Measurements from ENCODE around the gene BBC3. TPM values are rescaled to one million over a fixed set of nuclear protein-coding genes. Genes with fewer than 3 reads are reported as not detected.

The BBC3 gene
- total and polyA plus RNA-seq, 3 experiments from 2014 or later = 8.3 to 20.1 (median 19.8) TPM

DNA sequence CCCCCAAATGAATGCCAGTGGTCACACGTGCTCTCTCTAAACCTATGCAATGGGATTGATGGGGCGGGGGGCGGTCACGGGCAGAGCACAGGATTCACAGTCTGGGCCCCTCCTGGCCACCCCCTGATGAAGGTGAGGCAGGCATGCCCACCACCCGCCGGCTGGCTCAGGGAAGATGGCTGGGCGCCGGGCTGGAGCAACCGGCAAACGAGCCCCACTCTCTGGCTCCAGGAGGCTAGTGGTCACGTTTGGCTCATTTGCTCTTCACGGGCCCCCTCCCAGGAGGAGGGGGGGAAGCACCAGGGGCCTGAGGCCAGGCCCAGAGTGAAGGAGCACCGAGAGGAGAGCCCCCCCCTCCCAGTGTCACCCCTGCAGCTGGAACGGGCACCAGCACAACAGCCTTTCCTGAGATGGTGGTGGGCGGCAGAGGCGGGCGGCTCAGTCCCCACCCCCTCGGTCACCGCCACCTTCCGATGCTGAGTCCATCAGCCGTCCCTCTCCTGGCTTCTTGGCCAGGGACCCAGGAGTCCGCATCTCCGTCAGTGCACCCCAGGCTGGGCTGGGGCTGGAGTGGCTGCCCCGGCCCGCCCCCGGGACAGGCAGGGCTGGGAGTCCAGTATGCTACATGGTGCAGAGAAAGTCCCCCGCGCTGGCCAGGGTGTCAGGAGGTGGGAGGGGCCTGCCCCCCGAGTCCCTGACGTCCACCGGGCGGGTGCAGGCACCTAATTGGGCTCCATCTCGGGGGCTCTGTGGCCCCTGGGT lies 9.7 kb downstream of the BBC3 start:
- ChIA-PET CTCF (interaction anchor here (1.4 to 15.2 kb wide), 3 partner anchors 10 to 26 kb away, joined by 5 to 334 read pairs (median 24); no protein-coding TSS in a partner anchor), POLR2A (no interaction called here)
- peaks cover 0 to 24% (median 5%) of the 10 kb centered on the region in 3 donors for H3K36me3 Mint-ChIP-seq

DNA sequence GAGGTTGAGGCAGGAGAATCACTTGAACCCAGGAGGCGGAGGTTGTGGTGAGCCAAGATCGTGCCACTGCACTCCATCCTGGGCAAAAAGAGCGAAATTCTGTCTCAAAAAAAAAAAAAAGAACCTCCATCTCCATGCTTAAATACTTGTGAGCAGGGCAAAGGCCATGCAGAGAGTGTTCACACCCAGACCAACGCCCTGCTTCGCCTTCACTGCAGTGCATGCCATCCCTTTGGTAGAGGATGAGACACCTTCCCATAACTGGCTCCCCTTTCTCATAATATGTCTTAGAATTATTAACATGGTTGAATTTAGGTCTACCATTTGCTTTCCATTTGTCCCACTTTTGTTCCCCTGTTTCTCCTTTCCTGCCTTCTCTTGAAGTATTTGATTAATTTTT lies 15.4 kb downstream of the BBC3 start:
- ChIA-PET POLR2A (interaction anchor here (0.6 kb wide), 1 partner anchor 316 kb away, joined by 3 read pairs; no protein-coding TSS in a partner anchor), CTCF (interaction anchor here (1.4 to 15.2 kb wide), 2 partner anchors 8 to 32 kb away, joined by 5 to 334 read pairs; no protein-coding TSS in a partner anchor)
- Histone ChIP-seq H3K4me1 (ENCODE audit: insufficient read depth, low read length) (peaks cover 6% of the 10 kb centered on the region), H3K27me3 (ENCODE audit: insufficient read depth, low read length, poor library complexity, severe bottlenecking) (no peaks in the 10 kb centered on the region), H3K4me3 (ENCODE audit: low read length) (no peak overlapping the region), H3K27ac (ENCODE audit: low read depth, low read length) (no peak overlapping the region), H3K9me3 (ENCODE audit: low read length) (no peaks in the 10 kb centered on the region), H3K36me3 (ENCODE audit: insufficient read depth, low read length) (no peaks in the 10 kb centered on the region)
- Mint-ChIP-seq H3K4me1 (peaks cover 4 to 7% (median 4%) of the 10 kb centered on the region in 3 donors), H3K27ac (peak overlapping the region in 2 of 8 donors; percentile 6 to 59), H3K27me3 (no peaks in the 10 kb centered on the region), H3K9me3 (no peaks in the 10 kb centered on the region), H3K36me3 (peaks cover 0 to 9% (median 1%) of the 10 kb centered on the region in 3 donors), H3K4me3 (no peak overlapping the region)
- DNase-seq = no peak

More for the DNA sequence above, 9.7 kb downstream of the BBC3 start:
- Histone ChIP-seq H3K4me3 (ENCODE audit: low read length) (no peak overlapping the region), H3K27ac (ENCODE audit: low read depth, low read length) (no peak overlapping the region), H3K36me3 (ENCODE audit: insufficient read depth, low read length) (no peaks in the 10 kb centered on the region), H3K4me1 (ENCODE audit: insufficient read depth, low read length) (peaks cover 5% of the 10 kb centered on the region), H3K27me3 (ENCODE audit: insufficient read depth, low read length, poor library complexity, severe bottlenecking) (no peaks in the 10 kb centered on the region), H3K9me3 (ENCODE audit: low read length) (no peaks in the 10 kb centered on the region)
- Mint-ChIP-seq H3K4me1 (peaks cover 5 to 6% (median 5%) of the 10 kb centered on the region in 3 donors), H3K27me3 (no peaks in the 10 kb centered on the region), H3K9me3 (no peaks in the 10 kb centered on the region), H3K27ac (no peak overlapping the region), H3K4me3 (no peak overlapping the region)
- no peak for DNase-seq

DNA sequence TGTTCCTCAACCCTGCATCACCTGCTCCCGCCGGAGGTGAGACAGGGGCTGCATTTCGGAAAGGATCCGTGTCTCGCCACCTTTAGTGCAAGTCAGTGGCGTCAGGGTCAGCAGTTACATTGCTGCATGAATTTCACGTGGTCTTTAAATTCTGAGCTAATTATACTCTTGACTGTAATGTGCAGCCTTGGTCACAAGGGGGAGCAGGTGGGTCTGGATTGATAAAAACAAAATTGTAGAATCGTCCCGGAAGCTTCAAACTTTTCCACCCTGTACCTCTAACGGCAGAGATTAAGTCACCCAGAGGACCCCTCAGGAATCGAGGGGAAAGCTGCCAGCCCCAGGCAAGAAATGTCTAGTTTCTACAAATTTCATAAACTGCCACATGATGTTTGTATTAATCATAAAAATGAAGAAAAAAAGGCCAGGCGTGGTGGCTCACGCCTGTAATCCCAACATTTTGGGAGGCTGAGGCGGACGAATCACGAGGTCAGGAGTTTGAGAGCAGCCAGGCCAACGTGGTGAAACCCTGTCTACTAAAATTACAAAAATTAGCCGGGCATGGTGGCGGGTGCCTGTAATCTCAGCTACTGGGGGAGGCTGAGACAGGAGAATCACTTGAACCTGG lies 20.2 kb downstream of the BBC3 start:
- Mint-ChIP-seq H3K4me3 (no peak overlapping the region), H3K36me3 (peaks cover 0 to 48% (median 8%) of the 10 kb centered on the region in 3 donors), H3K9me3 (no peaks in the 10 kb centered on the region), H3K27me3 (no peaks in the 10 kb centered on the region), H3K4me1 (peaks cover 6 to 9% (median 6%) of the 10 kb centered on the region in 3 donors), H3K27ac (peak overlapping the region in 7 of 8 donors; percentile 20 to 82 (median 55))
- POLR2A ChIA-PET = interaction anchor here (0.5 to 2.6 kb wide), 17 partner anchors 13 to 1236 kb away, joined by 3 to 40 read pairs (median 3); partner anchors contain the start of genes CCDC9 and ZC3H4
- DNase-seq = peak; percentile 66 to 83 (median 73)
- H3K4me3 ChIP-seq (ENCODE audit: low read length) = no peak overlapping the region
- H3K36me3 ChIP-seq (ENCODE audit: insufficient read depth, low read length) = peaks cover 15% of the 10 kb centered on the region
- no peaks in the 10 kb centered on the region for H3K9me3 ChIP-seq (ENCODE audit: low read length)
- H3K27me3 ChIP-seq (ENCODE audit: insufficient read depth, low read length, poor library complexity, severe bottlenecking) = no peaks in the 10 kb centered on the region
- CTCF ChIA-PET = interaction anchor here (0.6 to 15.2 kb wide), 33 partner anchors 8 to 198 kb away, joined by 3 to 334 read pairs (median 6); partner anchors contain the start of genes CCDC9, INAFM1, SAE1 and ZC3H4
- peaks cover 11% of the 10 kb centered on the region for H3K4me1 ChIP-seq (ENCODE audit: insufficient read depth, low read length)
- H3K27ac ChIP-seq (ENCODE audit: low read depth, low read length) = peak overlapping the region; percentile 53

DNA sequence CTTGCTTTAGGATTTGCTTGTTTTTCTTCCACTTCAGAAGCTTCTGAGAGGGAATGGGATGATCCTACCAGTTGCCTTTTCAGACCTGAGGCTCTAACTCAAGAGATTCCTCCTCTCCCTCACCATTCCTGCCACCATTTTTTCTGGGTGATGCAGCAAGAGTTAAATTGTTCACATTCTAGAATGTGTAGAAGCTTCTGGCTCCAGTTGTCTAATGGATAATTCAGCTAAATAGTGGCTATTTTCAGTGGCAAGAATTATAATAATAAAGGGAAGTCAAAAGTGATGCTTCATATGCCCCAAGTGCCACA lies 20.9 kb downstream of the BBC3 start:
- H3K27me3 Mint-ChIP-seq = no peaks in the 10 kb centered on the region
- peaks cover 11% of the 10 kb centered on the region for H3K4me1 ChIP-seq (ENCODE audit: insufficient read depth, low read length)
- H3K27ac Mint-ChIP-seq = peak overlapping the region in 2 of 8 donors; percentile 20 to 80
- H3K36me3 Mint-ChIP-seq = peaks cover 0 to 54% (median 11%) of the 10 kb centered on the region in 3 donors
- H3K27me3 ChIP-seq (ENCODE audit: insufficient read depth, low read length, poor library complexity, severe bottlenecking) = no peaks in the 10 kb centered on the region
- peaks cover 21% of the 10 kb centered on the region for H3K36me3 ChIP-seq (ENCODE audit: insufficient read depth, low read length)
- no peak overlapping the region for H3K4me3 Mint-ChIP-seq
- H3K27ac ChIP-seq (ENCODE audit: low read depth, low read length) = peak overlapping the region; percentile 53
- ChIA-PET CTCF (interaction anchor here (0.6 to 15.2 kb wide), 29 partner anchors 8 to 197 kb away, joined by 3 to 334 read pairs (median 6); partner anchors contain the start of genes CCDC9, INAFM1, SAE1 and ZC3H4), POLR2A (interaction anchor here (0.5 to 2.6 kb wide), 10 partner anchors 16 to 64 kb away, joined by 3 to 40 read pairs (median 3); partner anchors contain the start of gene CCDC9)
- H3K4me3 ChIP-seq (ENCODE audit: low read length) = no peak overlapping the region
- H3K4me1 Mint-ChIP-seq = peaks cover 6% of the 10 kb centered on the region in 3 donors
- DNase-seq = no peak
- no peaks in the 10 kb centered on the region for H3K9me3 Mint-ChIP-seq
- no peaks in the 10 kb centered on the region for H3K9me3 ChIP-seq (ENCODE audit: low read length)

DNA sequence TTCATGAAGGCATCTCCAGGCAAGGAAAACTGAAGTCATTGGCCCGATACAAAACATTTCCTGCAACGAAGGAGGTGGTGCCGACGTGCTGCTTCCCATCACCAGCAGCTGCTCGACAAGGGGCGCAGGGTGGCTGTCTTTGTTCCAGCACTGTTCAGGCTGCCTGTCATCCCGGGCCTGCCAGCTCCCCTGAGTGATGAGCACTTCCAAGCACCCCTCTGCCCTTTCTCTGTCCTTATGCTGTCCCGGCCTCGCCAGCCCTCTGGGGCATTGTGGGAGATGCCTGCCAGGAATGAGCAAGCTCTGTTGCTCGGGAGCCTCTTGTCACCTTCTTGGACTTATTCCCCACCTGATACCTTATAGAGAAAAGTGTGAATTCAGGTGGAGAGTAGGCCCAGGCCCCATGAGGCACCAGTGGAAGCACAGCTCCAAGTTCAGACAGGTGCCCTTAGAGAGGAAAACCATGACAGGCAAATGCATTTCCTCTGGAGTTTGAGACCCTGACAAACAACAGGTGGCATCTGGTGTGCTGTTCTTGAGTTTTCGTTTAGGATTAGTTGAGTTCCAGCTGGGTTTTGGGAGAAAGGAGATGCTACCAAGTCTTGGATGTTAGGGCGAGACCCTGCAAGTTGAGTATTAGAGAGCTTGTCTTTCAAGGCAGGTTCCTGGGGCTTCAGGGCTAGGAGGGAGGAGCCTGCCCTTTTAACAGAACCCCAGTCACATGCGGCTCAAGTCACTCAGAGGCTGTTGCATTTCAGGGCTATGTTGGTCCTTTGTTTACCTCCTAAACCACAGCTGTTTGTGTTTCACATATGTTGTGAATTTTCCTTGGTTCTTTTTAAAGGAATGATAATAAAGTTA lies 21.4 kb downstream of the BBC3 start:
- no peaks in the 10 kb centered on the region for H3K27me3 Mint-ChIP-seq
- no peak for DNase-seq
- peaks cover 6% of the 10 kb centered on the region in 3 donors for H3K4me1 Mint-ChIP-seq
- Histone ChIP-seq H3K27me3 (ENCODE audit: insufficient read depth, low read length, poor library complexity, severe bottlenecking) (no peaks in the 10 kb centered on the region), H3K9me3 (ENCODE audit: low read length) (no peaks in the 10 kb centered on the region), H3K4me3 (ENCODE audit: low read length) (no peak overlapping the region), H3K4me1 (ENCODE audit: insufficient read depth, low read length) (peaks cover 11% of the 10 kb centered on the region), H3K27ac (ENCODE audit: low read depth, low read length) (no peak overlapping the region), H3K36me3 (ENCODE audit: insufficient read depth, low read length) (peaks cover 27% of the 10 kb centered on the region)
- H3K36me3 Mint-ChIP-seq = peaks cover 0 to 60% (median 11%) of the 10 kb centered on the region in 3 donors
- H3K9me3 Mint-ChIP-seq = no peaks in the 10 kb centered on the region
- ChIA-PET POLR2A (interaction anchor here (2.2 kb wide), 1 partner anchor 35 kb away, joined by 40 read pairs; no protein-coding TSS in a partner anchor), CTCF (interaction anchor here (0.9 to 15.2 kb wide), 18 partner anchors 8 to 129 kb away, joined by 3 to 334 read pairs (median 15); partner anchors contain the start of genes CCDC9, SAE1 and ZC3H4)
- H3K4me3 Mint-ChIP-seq = no peak overlapping the region
- H3K27ac Mint-ChIP-seq = peak overlapping the region in 4 of 8 donors; percentile 60 to 77 (median 70)

DNA sequence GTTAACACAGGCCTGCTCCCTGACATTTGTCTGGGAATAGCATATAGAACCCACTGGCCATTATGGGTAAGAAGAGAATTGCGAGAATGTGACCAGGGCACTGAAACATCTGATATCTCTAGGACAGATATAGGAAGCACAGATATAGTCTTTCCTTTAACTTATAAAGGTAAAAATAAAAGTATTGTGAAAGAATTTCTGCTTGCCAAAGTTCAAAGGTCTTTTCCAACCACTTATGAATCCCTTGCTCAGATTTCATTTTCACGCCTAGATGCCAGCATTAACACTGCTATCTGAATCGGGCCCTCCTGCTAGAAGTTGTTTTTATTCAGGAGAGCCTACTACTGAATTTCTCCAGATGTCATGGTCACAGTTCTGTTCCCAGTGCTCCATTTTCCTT lies 27.7 kb downstream of the BBC3 start:
- ChIA-PET POLR2A (no interaction called here), CTCF (interaction anchor here (2.1 to 3.7 kb wide), 2 partner anchors 8 to 41 kb away, joined by 10 to 36 read pairs; no protein-coding TSS in a partner anchor)
- Mint-ChIP-seq H3K36me3 (peaks cover 0 to 70% (median 18%) of the 10 kb centered on the region in 3 donors), H3K27ac (peak overlapping the region in 2 of 8 donors; percentile 29 to 38), H3K9me3 (no peaks in the 10 kb centered on the region), H3K4me1 (peaks cover 3 to 12% (median 10%) of the 10 kb centered on the region in 3 donors), H3K27me3 (no peaks in the 10 kb centered on the region), H3K4me3 (no peak overlapping the region)
- DNase-seq = no peak
- Histone ChIP-seq H3K36me3 (ENCODE audit: insufficient read depth, low read length) (peaks cover 26% of the 10 kb centered on the region), H3K27me3 (ENCODE audit: insufficient read depth, low read length, poor library complexity, severe bottlenecking) (no peaks in the 10 kb centered on the region), H3K27ac (ENCODE audit: low read depth, low read length) (no peak overlapping the region), H3K4me3 (ENCODE audit: low read length) (no peak overlapping the region), H3K9me3 (ENCODE audit: low read length) (no peaks in the 10 kb centered on the region), H3K4me1 (ENCODE audit: insufficient read depth, low read length) (no peaks in the 10 kb centered on the region)

DNA sequence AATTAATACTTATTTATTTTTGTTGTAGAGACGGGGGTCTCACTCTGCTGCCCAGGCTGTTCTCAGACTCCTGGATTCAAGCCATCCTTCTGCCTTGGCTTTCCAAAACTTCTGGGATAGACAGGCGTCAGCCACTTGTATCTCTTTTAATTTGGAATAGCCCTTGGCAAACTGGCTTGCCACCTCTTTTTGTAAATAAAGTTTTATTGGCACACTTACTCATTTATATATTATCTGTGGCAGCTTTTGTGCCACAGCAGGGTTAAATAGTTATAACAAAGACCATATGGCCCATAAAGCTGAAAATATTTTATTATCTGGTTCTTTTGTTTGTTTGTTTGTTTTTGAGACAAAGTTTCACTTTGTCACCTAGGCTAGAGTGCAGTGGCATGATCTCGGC lies 30.5 kb downstream of the BBC3 start:
- H3K9me3 Mint-ChIP-seq = no peaks in the 10 kb centered on the region
- no peaks in the 10 kb centered on the region for H3K4me1 ChIP-seq (ENCODE audit: insufficient read depth, low read length)
- no peak overlapping the region for H3K27ac Mint-ChIP-seq
- peaks cover 0 to 57% (median 20%) of the 10 kb centered on the region in 3 donors for H3K36me3 Mint-ChIP-seq
- ChIA-PET CTCF (interaction anchor here (1.4 to 3.7 kb wide), 3 partner anchors 11 to 55 kb away, joined by 4 to 36 read pairs (median 14); no protein-coding TSS in a partner anchor), POLR2A (interaction anchor here (0.6 to 0.7 kb wide), 2 partner anchors 19 to 245 kb away, joined by 4 to 8 read pairs; no protein-coding TSS in a partner anchor)
- H3K36me3 ChIP-seq (ENCODE audit: insufficient read depth, low read length) = peaks cover 16% of the 10 kb centered on the region
- no peak overlapping the region for H3K4me3 Mint-ChIP-seq
- H3K27me3 ChIP-seq (ENCODE audit: insufficient read depth, low read length, poor library complexity, severe bottlenecking) = no peaks in the 10 kb centered on the region
- H3K9me3 ChIP-seq (ENCODE audit: low read length) = no peaks in the 10 kb centered on the region
- no peak for DNase-seq
- no peak overlapping the region for H3K4me3 ChIP-seq (ENCODE audit: low read length)
- peaks cover 3 to 12% (median 10%) of the 10 kb centered on the region in 3 donors for H3K4me1 Mint-ChIP-seq
- H3K27ac ChIP-seq (ENCODE audit: low read depth, low read length) = no peak overlapping the region
- no peaks in the 10 kb centered on the region for H3K27me3 Mint-ChIP-seq
